Measurements from ENCODE around the gene FYTTD1. TPM values are rescaled to one million over a fixed set of nuclear protein-coding genes. Genes with fewer than 3 reads are reported as not detected.

The FYTTD1 gene
- total RNA-seq, 1 donor from 2014 or later: 47.3 TPM

GRCh38 chr3:197830308-197830966 lies 80.8 kb downstream of the FYTTD1 start:
- DNase-seq (ENCODE audit: extremely low read depth, low read depth, low spot score): no peak

- no peak for DNase-seq (ENCODE audit: extremely low read depth, low read depth, low spot score)
These were observed 81.3 kb downstream of the FYTTD1 start for GRCh38 chr3:197830967-197831313.

GRCh38 chr3:197833930-197834715 lies 84.4 kb downstream of the FYTTD1 start:
- no peak for DNase-seq (ENCODE audit: extremely low read depth, low read depth, low spot score)

- DNase-seq (ENCODE audit: extremely low read depth, low read depth, low spot score): no peak
These were observed 85.8 kb downstream of the FYTTD1 start for GRCh38 chr3:197835509-197835908.

- DNase-seq (ENCODE audit: extremely low read depth, low read depth, low spot score): no peak
These were observed 86.6 kb downstream of the FYTTD1 start for GRCh38 chr3:197836244-197836643.

Other genes starting within 250 kb of the FYTTD1 start
- 4.7 and 8.8 TPM in 2 replicates for gene BDH1, start 193.9 kb upstream of the FYTTD1 start, total RNA-seq
- 34.9 and 53.6 TPM in 2 replicates for gene RUBCN, start 13.0 kb upstream of the FYTTD1 start, total RNA-seq
- gene LRCH3, start 41.4 kb downstream of the FYTTD1 start, total RNA-seq: 27.0 and 47.8 TPM in 2 replicates
- gene RPL35A, start 200.3 kb downstream of the FYTTD1 start, total RNA-seq: 403 and 714 TPM in 2 replicates
- 6.9 and 7.4 TPM in 2 replicates for gene LMLN, start 210.3 kb downstream of the FYTTD1 start, total RNA-seq

Measured in glomerular endothelial cell (primary cell).